Measurements from ENCODE around the gene GCK.

Gene GCK

DNA sequence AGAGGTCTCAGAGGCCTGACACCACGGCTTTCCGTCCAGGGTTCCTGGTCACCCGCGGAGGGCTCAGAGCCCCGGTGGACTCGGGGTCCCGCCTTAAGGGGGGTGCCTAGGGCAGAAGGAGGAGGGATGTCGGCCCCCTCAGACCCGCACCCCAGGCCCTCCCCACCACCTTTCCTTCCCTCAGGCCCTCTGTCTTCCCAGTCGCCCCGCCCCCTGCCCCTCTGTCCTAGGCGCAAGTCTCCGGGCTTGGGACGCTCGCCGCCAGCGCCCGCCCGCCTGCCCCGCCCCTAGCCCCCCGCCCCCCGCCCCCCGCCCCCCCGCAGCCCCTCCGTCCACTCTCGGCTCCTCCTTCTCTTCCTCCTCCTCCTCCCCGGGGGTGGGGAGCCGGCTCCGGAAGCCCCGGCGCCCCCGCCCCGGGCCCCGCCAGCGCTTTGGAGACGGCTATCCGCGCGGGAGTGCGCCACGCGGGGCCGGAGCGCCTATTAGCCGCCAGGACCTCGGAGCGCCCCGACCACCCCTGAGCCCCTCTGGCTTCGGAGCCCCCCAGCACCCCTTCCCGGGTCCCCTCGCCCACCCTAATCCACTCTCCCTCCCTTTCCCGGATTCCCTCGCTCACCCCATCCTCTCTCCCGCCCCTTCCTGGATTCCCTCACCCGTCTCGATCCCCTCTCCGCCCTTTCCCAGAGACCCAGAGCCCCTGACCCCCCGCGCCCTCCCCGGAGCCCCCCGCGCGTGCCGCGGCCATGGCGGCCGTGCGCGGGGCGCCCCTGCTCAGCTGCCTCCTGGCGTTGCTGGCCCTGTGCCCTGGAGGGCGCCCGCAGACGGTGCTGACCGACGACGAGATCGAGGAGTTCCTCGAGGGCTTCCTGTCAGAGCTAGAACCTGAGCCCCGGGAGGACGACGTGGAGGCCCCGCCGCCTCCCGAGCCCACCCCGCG lies 85.0 kb downstream of the GCK start, which contains the start of gene AEBP1:
AEBP1 (plus strand) TSS at position 423 of the 937 bp plus-strand sequence; CDS start at position 744, 321 bp downstream.
- DNase-seq (ENCODE audit: low read depth): no peak

DNA sequence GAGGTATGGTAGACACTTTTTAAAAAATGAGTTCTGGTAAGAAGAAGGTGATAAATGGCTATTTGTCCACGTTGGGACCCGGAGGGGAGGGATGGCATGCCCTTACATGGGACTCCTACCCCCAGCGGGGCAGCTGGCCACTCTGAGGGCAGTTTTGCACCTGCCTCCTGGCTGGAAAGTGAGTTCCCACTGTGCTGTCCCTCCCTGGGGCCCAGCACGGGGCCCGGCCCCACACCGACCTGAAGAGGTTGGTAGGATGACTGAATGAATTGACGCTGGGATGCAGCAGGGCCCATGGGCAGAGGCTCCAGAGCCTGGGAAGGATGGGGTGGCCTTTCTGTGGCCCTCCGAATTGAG lies 85.7 kb downstream of the GCK start:
- no peak for DNase-seq (ENCODE audit: low read depth)

DNA sequence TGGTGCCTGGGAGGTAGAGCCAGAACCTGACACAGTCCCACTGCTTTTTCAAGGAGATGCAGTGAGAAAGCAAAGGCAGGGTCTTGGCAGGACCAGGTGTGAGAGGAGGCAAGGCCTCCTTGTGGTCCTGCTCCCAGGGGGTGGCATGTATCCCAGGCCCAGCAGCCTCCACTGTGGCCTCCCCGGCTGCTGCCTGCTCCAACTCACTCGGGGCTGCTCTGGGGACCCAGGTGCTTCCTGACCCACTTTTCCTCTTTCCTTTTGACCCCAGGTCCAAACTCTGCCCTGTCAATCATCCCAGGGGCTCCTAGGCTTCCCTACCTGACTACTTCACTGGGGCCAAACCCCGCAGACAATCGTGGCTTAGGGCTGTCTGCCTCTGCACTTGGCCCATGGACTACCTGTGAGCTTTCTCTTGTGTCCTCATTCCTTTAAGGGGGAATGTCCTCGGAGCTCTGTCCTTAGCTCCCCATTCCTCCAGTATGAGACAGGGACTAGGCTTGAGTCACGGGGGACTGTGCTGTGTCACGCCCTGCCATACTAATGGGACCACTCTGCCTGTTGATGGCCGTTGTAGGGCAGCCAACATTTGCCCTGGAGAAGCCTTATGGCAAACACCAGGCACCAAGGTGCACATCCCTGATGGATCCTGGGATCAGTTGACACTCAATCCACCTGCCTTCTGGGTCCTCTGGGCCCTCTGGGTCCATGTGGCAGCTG lies 86.2 kb downstream of the GCK start:
- no peak for DNase-seq (ENCODE audit: low read depth)

DNA sequence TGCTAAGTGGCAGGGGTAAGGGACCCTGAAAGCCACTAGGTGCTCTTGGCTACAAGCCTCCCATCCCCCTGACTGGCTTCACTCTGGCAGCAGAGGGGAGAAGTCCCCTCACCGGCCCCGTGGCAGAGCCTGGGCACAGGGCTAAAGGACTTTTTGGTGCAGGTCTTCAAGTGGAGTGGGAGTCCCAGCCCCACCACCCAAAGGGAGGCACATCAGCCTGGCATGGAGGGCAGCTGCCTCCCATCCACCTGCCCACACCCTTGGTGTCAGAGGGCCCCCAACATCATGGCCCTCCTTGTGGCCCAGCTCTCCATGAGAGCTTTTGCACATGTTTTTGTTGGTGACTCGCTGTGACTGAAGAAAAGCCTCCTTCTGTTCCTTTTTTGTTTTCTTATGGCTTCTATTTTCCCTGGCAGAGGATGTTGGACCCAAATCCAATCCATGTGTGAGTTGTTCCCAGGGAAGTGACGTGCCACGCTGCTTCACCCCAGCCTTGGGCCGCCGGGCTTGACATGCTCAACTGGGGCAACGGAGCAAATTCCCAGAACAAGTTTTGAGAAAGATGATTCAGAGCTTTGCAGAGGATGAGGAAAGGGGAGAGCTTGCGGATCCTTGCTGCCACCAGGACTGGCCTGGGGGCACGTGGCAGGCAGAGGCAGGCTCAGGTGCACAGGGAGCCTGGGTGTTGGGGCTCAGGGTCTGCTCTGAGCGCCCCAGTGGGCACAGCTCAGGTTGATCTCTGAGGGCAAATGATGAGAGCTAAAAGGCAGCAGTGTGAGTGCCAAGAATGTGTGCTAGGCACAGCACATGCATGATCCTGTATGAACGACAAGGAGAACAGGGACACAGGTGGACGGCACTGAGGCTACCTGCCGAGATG lies 87.0 kb downstream of the GCK start:
- peak; percentile 86 for DNase-seq (ENCODE audit: low read depth)

DNA sequence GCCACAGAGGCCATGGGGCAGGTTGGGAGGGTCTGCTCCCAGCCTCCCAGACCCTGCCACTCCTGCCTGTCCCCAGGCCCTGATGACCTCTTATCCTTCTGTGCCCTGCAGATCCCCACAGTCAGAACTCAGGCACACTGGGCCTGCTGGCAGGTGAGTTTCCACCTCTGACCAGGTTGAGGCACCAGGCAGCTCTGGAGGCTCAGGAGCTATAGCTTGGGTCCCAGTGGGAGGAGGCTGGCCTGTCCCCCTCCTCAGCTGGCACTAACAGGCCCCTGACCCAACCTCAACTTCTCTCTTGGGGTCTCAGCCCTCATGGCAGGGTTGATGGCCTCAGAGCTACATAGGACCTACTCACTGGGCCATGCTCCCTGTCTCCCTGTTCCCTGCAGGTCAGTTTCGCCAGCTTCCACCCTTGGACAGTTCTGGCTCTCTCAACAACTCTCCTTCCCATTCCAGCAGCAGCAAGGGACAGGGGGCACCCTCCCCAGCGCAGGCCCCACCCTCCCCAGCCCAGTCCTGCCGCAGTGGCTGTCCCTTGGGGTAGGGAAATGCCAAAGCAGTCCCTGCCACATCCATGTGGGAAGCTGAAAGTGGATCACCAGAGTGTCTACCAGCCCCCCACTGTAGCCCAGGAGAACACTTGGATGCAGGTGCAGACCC lies 87.8 kb downstream of the GCK start:
- no peak for DNase-seq (ENCODE audit: low read depth)

DNA sequence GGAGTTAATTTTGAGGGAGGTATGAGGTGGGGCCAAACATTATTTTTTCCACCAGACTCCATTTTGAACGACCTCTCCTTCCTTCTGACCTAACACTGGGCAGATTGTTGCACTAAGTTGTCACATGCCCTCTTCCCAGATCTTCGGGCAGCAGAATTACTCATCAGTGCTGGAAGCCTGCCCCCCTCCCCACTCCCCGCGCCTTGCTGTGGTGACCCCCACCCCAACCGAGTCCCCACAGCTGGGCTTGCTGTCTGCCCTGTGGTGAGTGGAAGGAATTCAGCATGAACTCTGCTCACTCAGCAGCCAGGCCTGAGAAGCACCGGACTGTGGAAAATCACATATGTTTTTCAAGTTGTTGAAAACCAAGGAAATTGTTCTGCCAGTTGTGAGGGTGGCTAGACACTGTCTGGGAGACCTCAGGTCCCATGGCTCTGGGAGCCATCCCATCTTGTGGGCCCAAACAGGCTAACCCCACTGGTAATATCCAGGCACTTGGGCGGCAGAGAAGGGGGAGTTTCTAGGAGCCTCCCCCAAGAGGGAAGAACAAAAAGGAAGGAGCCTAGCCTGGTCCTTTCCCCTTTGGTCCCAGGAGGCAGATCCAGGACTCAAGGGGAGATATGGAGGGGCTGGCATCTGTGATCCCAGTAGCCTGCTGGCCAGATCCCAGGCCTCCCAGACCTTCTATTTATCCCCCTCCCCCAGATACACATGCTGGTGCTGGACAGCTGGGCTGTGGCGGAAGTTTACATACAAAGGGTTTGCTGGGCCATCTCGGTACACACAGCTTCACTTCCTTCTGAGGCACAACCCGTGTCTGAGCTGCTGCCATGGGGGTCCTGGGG lies 88.6 kb downstream of the GCK start:
- DNase-seq (ENCODE audit: low read depth): peak; percentile 49

DNA sequence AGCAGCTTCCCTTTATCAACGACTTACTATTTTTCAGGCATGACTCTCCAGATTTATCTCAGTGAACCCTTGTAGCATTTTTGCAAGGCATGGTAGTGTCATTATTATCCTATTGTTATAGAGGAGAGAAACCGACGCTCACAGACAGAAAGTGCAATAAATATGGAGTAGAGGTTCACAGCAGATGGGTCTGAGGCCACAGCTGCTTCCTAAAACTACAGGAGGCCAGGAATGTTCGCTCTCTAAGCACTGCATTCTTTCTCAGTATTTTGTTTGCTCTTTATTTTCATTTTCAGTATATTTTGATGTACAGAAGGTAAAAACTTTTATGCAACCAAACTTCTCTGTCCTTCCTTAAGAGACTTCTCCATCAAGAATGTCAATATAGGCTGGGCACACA lies 89.6 kb downstream of the GCK start:
- no peak for DNase-seq (ENCODE audit: low read depth)

DNA sequence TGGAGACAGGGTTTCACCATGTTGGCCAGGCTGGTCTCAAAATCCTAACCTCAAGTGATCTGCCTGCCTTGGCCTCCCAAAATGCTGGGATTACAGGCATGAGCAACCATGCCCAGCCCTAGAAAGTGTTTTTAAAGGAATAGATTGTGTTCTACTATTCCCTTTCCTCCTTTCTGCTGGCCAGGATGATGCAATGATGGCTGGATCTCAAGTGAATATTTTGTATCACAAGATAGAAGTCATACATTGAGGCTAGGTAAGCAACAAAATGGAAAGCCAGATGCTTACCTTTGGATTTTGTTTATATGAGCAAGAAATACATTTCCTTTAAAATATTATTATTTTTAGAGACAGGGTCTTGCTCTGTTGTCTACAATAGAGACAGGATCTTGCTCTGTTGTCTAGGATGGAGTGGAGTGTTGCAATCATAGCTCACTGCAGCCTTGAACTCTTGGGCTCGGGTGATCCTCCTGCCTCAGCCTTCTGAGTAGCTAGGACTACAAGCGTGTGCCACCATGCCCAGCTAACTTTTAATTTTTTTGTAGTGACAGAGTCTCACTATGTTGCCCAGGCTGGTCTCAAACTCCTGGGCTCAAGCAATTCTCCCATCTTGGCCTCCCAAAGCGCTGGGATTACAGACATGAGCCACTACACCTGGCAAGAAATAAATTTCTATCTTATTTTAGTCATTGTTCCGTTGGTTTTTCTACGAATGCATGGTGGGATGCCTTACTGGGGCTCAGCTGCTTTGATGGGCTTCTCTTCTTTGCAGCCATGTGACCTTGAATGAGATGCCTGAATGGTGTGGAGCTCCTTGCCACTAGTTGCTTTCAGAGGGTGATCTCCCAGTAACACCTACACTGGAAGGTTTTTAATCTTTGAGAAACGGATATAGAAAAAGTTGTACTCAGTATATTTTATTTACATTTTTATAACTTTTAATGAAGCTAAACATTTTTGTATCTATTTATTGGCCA lies 90.9 kb downstream of the GCK start:
- DNase-seq (ENCODE audit: low read depth): no peak

DNA sequence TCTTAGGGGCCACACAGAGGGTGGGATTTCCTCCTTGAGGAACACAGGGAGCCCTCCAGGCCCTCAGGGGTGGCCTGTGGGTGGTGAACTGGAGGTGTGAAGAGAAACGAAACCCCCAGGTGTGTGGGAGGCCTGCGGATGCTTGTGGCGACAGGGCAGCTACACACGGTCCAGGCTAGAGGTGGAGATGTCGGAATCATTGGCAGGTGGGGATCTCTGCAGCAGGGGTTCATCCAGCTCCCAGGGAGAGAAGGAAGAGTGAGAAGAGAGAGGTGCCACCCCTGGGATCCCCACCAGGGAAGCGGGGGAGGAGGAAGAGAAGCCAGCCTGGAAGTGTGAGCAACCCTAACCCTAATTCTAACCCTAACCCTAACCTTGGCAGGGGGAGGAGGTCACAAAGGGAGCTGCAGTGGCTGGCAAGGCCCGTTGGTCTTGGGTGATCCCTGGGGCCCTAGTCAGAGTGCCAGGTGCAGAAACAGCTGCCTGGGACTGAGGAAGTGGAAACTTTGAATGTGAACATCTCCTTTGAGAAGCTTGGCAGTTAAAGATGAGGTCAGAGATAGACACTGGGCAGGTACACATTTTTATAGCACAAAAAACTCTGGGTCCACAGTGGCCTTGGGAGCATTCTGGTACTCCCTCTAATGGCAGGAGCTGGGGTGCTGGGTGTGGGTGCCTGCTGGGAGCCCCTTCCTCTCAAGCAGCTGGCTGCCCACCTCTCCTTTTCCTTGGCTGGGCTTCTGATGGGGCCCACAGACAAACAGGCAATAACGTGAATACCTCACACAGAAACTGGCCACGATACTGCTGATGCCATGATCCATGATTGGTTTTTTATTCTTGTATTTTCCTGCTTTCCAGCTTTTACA lies 91.9 kb downstream of the GCK start:
- no peak for DNase-seq (ENCODE audit: low read depth)

DNA sequence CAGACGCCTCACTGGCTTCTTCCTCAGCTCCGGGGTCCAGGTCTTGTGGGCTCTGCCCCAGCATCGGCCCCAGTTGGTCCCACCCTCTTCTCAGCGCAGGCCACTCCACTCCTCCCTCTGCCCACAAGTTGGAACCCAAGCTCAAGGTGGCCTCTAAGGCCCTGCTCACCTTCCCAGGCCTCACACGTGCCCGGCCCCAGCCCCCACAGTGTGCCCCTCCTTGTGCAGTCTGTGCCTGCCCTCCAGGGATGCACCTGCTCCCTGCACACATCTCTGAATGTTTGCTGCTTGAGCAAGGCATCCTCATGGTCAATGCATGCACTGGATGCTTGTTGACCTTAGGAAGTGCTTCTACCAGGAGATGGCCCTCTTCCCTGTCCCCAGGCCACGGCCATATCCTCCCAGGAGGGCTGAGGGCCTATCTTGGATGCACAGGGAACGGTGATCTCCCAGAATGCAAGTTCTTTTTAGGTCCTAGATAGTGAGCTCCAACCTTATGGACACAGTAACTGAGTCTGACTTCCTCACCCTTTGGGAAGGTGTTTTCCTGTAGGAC lies 92.8 kb downstream of the GCK start:
- DNase-seq (ENCODE audit: low read depth): no peak

DNA sequence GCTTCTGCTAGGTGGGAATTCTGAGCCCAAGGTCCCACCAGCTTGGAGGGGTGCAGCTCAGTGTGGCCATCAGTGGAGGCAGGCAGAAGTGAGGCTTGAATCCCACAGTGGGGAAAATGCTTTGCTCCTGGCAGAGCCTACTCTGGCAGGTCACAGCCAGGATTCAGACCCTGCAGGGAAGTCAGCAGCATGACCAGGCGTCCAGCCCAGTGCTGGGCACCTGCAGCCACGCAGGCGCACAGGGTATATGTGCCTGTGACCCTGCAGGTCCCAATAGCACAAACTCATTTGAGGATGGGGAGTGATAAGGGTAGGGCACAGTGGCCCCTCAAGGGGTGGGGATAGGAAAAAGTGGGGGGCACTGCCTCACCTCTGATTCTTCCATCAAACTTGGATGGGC lies 93.5 kb downstream of the GCK start:
- DNase-seq (ENCODE audit: low read depth): no peak

DNA sequence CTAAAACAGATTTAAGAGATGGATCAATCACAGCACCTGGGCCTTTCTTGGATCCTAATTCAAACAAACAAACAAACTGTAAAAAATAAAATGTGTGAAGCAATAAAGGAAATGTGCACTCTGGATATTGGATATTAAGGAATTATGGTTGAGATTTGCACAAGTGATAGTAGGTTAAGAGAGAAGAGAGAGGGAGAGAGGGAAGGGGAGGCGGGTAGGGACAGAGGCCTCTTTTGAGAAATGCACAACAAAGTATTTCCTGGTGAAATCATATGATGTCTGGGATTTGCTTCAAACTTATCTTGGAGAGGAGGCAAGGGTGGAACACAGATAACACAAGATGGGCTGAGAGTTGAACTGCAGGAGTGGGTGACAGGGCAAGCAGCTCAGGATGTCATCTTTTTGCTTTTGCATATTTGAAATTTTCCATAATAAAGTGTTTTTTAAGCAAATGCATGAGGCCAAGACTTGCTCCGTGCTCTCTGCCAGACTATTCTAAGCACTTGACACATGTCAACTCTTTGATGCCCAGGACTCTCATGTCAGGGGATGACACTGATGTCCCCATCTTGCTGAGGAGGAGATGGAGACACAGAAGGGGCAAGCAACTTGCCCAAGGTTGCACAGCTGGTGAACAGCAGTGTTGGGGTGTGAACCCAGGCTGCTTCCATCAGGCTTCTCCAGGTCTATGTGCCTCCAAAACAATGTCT lies 94.2 kb downstream of the GCK start:
- DNase-seq (ENCODE audit: low read depth): no peak

DNA sequence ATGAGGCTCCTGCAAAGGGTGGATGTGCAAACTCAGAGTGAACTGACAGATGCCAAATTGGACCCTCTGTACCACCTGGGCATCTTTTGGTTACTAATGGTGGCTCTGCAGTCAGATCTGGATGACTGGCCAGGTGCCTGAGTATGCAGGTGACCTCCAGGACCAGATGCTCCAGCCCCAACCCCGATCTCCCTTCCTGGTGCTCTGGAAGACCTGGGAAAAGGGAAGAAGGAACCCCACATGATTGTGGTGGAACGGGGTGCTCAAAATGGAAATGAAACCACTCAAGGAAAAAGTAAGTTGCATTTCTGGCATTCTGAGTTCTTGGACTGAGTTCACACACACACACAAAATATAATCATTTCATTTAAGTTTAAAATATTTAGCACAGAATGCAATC lies 94.9 kb downstream of the GCK start:
- DNase-seq (ENCODE audit: low read depth): no peak
